ENCODE data around the gene SMAP1. TPM values are rescaled to one million over a fixed set of nuclear protein-coding genes. Genes with fewer than 3 reads are reported as not detected.
"Not testable (repeated sequence)": the region's sequence is repeated elsewhere in the genome, so short reads cannot be mapped to it uniquely, and the experiment has no call there.

Gene SMAP1
- total RNA-seq, 1 donor from 2014 or later = 32.1 TPM

- no peaks in the 10 kb centered on the region for H3K27me3 ChIP-seq (ENCODE audit: low read depth)
- peaks cover 22% of the 10 kb centered on the region for H3K4me1 ChIP-seq
- no peak overlapping the region for H3K4me3 ChIP-seq
- TF ChIP-seq CTCF (IDR thresholded peaks at IDR 0.05; ENCODE audit: borderline replicate concordance) = no peak
- no peaks in the 10 kb centered on the region for H3K9me3 ChIP-seq (replicated peaks)
- H3K36me3 ChIP-seq = peaks cover 43% of the 10 kb centered on the region
- H3K27ac ChIP-seq (replicated peaks) = no peak overlapping the region
- intact Hi-C loops (cut with micrococcal nuclease) = no loop called here
- DNase-seq = no peak
These were observed 70.3 kb downstream of the SMAP1 start for GRCh38 chr6:70738028-70738427.

- Histone ChIP-seq H3K27ac (replicated peaks) (no peak overlapping the region), H3K9me3 (replicated peaks) (peaks cover 7% of the 10 kb centered on the region), H3K4me1 (peaks cover 22% of the 10 kb centered on the region), H3K4me3 (no peak overlapping the region), H3K36me3 (peaks cover 33% of the 10 kb centered on the region), H3K27me3 (ENCODE audit: low read depth) (no peaks in the 10 kb centered on the region)
- intact Hi-C loops (cut with micrococcal nuclease) = no loop called here
- no peak for DNase-seq
- TF ChIP-seq CTCF (IDR thresholded peaks at IDR 0.05; ENCODE audit: borderline replicate concordance) = no peak
These were observed 71.9 kb downstream of the SMAP1 start for GRCh38 chr6:70739534-70739933.

- intact Hi-C loops (cut with micrococcal nuclease); DNase-seq: not testable (repeated sequence)
These were observed 73.1 kb downstream of the SMAP1 start for GRCh38 chr6:70740746-70741145.

GRCh38 chr6:70742462-70742861, 74.8 kb downstream of the SMAP1 start:
- DNase-seq; H3K9me3 ChIP-seq (replicated peaks); intact Hi-C loops (cut with micrococcal nuclease); H3K4me3 ChIP-seq; H3K27me3 ChIP-seq (ENCODE audit: low read depth); H3K27ac ChIP-seq (replicated peaks); H3K4me1 ChIP-seq: not testable (repeated sequence)
- H3K36me3 ChIP-seq = peaks cover 21% of the 10 kb centered on the region

More at GRCh38 chr6:70740746-70741145, 73.1 kb downstream of the SMAP1 start:
- not testable (repeated sequence) for H3K9me3 ChIP-seq (replicated peaks); H3K27ac ChIP-seq (replicated peaks); H3K4me3 ChIP-seq; H3K27me3 ChIP-seq (ENCODE audit: low read depth)
- peaks cover 28% of the 10 kb centered on the region for H3K36me3 ChIP-seq
- peaks cover 15% of the 10 kb centered on the region for H3K4me1 ChIP-seq

GRCh38 chr6:70753870-70754380, 86.2 kb downstream of the SMAP1 start:
- no peaks in the 10 kb centered on the region for H3K9me3 ChIP-seq (replicated peaks)
- no peak for DNase-seq
- H3K36me3 ChIP-seq = peaks cover 13% of the 10 kb centered on the region
- TF ChIP-seq CTCF (IDR thresholded peaks at IDR 0.05; ENCODE audit: borderline replicate concordance) = no peak
- no peak overlapping the region for H3K4me3 ChIP-seq
- H3K27ac ChIP-seq (replicated peaks) = no peak overlapping the region
- peaks cover 4% of the 10 kb centered on the region for H3K4me1 ChIP-seq
- no peaks in the 10 kb centered on the region for H3K27me3 ChIP-seq (ENCODE audit: low read depth)
- intact Hi-C loops (cut with micrococcal nuclease) = no loop called here

GRCh38 chr6:70758883-70759282, 91.2 kb downstream of the SMAP1 start:
- DNase-seq = no peak
- H3K27me3 ChIP-seq (ENCODE audit: low read depth) = no peaks in the 10 kb centered on the region
- intact Hi-C loops (cut with micrococcal nuclease) = no loop called here
- H3K9me3 ChIP-seq (replicated peaks) = no peaks in the 10 kb centered on the region
- H3K27ac ChIP-seq (replicated peaks) = no peak overlapping the region
- H3K36me3 ChIP-seq = peaks cover 13% of the 10 kb centered on the region
- H3K4me3 ChIP-seq = no peak overlapping the region
- no peak for TF ChIP-seq CTCF (IDR thresholded peaks at IDR 0.05; ENCODE audit: borderline replicate concordance)
- H3K4me1 ChIP-seq = no peaks in the 10 kb centered on the region

Measured in left ventricle myocardium inferior (tissue), 1 donor.